Measurements from ENCODE around the gene TTC22.

TTC22 gene

GRCh38 chr1:54800899-54801759 lies at the start of gene TTC22:
TTC22 (minus strand) TSS chr1:54801323; CDS start chr1:54801163, 160 bp downstream.
- DNase-seq (ENCODE audit: low read depth), result no peak

DNA sequence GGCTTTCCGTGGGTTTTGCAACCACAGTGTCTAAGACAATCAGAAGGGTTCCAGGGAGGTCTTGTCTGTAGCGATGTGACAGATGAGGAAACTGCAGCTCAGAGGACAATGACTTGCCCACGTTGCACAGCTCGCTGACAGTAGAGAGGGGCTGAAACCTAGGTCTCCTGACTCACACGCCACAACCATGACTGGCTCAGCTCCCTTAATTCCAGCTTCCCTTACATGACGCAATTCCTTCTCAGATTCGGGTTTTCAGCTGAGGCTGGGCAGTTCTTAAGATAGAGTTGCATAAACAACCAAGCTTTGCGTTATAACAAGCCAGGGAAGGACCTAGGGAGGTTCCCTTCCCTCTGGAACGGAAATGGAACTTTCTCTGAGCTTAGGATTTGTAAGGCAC lies 49.6 kb upstream of the TTC22 start:
- DNase-seq (ENCODE audit: low read depth), result peak; percentile 96

DNA sequence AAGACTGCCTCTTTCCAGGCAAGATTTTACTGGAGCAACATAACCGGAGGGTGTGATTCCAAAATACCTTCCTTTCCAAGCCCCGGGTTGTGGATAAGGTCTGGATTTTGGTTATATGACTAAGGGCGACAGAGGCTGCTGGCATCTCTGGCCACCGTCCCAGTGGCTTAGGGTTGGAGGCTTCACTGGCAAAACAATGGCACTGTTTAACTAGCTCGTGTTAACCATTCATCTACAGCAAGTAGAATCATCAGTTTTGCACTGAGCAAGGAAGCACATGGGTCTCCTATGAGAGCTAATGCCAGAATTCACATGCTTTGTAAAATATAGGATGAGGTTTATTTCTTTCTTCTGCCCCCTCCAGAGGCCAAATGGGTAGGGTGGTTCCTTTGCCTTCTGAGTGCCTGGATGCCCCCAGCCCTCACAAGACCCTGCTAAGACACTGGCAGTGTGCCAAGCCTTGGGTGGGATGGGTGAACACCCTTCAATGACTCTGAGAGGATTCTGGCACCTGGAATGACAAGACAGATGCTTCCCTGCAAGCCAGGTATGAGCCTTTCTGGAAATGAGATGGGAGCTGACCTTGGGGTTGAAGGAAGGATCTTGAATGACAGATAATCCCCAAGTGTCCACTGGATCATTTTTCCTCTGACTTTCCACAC lies 49.1 kb upstream of the TTC22 start:
- DNase-seq (ENCODE audit: low read depth), result no peak

DNA sequence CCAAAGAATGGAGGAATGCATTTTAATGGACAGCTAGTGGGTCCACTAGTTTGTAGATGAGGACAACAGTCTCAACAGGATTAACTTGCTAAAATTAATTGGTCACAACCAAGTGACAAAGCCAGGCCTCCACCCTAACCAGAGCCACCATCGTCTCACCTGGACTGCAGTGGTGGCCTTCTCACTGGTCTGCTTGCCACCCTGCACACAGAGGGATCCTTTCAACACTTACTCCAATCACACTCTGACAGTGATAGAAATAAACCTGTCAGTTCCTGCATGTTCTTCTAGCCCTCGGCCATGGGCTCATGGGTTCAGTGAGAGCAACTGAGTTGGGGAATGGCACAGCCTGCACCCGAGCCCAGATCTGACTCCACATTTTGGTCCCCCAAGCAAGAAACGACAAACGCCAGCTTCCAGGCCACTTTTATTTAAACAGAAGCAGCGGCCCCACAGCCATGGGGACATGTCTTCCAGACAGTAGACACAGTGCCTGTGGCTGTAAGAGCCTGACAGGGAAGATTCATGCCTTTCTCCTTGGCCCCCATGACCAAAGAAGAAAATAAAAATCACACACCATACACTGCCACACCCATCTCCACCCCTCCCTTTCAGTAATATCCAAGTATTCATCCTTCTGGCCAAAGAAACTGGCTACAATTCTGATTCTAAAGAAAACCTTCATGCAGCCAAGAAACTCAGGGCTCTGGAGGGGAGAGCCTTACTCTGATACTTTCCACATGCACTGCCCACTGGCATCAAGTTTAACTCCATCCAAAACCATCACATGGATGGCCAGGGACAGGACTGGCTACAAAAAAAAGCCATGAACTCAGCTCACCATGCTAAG lies 48.3 kb upstream of the TTC22 start:
- DNase-seq (ENCODE audit: low read depth), result peak; percentile 37

DNA sequence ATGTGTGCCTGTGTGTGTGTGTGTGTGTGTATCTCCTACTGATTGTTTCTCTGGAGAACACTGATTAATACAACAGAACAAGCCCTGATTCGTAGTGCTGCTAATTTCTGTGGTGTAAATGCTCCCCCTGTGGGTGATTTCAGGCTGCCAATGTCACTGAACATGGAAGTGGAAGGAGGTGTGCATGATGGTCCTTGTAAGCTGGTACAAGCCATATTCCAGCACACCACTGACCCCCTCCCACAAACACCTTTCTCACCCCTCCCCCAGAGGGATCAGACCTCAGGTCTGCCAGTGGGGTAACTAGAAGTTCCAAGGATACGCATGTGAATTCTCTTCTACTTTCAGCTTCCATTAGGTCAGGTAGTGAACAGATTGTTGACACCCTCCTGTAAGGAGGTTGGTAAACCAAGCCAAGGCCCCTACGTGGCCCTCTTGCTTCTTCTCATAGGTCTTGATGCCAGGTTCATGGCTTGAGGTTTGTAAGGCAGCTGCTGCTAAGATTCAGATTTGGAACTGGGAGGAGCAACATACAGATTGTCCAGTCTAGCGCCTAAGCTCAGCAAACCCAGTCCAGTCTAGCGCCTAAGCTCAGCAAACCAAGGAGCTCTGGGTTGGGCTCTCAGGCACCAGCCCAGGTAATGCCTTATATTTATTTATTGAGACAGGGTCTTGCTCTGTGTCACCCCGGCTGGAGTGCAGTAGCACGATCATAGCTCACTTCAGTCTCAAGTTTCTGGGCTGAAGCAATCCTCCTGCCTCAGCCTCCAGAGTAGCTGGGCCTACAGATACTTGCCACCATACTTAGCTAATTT lies 47.2 kb upstream of the TTC22 start:
- DNase-seq (ENCODE audit: low read depth), result no peak

DNA sequence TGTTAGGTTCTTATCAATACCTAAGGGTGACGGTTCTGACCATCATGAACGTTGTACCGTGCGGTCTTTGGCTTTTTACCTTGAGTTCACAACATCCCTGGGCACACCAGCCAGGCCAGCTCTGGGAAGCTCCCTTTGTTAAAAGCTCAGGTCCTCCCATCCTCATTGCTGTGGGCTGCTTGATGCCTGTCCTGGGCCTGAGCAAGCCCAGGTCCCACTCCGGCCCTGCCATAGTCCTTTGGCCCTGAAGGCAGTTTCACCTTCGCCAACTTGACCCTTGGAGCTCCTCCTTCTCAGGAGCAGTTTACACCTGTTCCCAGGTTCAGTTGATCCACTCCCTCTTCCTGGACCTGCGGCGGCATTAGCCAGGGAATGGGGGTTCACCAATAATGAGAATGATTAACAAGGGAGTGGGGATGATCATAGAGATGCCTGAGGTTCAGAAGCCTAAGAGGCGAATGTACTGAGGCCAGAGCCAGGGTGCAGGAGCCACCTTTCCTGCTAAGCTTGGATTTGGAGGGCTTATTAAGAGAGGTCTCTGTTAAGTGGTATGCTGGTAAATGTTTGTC lies 45.7 kb upstream of the TTC22 start:
- no peak for DNase-seq (ENCODE audit: low read depth)

DNA sequence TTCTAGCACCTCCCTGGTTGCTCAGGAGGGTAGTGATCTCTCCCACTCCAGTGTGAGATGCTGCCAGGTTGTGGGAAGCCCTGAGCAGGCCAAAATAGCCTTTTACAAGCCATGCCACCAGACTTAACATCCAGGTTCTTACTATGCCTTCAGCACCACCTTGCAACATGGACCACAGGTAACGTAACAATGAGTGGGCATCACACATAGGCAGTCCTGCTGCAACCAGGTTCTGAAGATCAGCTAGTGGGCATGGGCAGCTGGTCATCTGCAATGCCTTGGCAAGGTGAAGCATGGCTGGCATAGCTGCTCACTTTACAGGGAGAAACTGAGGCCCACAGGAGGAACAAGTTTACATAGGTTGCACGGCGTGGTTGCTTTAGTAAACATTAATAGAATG lies 45.2 kb upstream of the TTC22 start:
- no peak for DNase-seq (ENCODE audit: low read depth)

- no peak for DNase-seq (ENCODE audit: low read depth)
Observed at GRCh38 chr1:54845772-54846171, 44.6 kb upstream of the TTC22 start.

DNA sequence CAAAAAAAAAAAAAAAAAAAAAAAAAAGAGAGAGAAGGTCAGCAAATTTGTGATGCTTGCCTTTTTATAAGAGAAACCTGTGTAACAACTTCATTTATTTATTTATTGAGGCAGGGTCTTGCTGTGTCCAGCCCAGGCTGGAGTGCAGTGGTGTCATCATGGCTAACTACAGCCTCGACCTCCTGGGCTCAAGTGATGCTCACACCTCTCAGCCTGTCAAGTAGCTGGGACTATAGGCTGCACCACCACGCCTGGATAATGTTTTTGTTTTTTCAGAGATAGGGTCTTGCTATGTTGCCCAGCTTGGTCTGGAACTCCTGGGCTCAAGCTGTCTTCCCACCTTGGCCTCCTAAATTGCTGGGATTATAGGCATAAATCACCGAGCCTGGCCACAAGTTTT lies 43.4 kb upstream of the TTC22 start:
- DNase-seq (ENCODE audit: low read depth), result no peak

- no peak for DNase-seq (ENCODE audit: low read depth)
Observed at GRCh38 chr1:54843449-54843848, 42.3 kb upstream of the TTC22 start.

DNA sequence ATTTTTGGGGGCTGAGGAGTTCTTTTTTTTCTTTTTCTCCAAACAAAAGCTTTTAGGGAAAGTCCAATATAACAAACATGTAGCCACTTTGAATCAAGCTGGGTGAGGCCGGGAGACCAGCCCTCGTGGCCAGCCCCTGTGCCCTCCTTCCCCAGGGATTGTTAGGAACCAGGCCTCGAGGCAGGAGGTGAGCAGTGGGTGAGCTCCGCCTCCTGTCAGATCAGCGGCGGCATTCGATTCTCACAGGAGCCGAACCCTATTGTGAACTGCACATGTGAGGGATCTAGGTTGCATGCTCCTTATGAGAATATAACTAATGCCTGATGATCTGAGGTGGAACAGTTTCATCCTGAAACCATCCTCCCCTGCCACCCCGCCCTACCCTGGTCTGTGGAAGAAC lies 41.8 kb upstream of the TTC22 start:
- no peak for DNase-seq (ENCODE audit: low read depth)

DNA sequence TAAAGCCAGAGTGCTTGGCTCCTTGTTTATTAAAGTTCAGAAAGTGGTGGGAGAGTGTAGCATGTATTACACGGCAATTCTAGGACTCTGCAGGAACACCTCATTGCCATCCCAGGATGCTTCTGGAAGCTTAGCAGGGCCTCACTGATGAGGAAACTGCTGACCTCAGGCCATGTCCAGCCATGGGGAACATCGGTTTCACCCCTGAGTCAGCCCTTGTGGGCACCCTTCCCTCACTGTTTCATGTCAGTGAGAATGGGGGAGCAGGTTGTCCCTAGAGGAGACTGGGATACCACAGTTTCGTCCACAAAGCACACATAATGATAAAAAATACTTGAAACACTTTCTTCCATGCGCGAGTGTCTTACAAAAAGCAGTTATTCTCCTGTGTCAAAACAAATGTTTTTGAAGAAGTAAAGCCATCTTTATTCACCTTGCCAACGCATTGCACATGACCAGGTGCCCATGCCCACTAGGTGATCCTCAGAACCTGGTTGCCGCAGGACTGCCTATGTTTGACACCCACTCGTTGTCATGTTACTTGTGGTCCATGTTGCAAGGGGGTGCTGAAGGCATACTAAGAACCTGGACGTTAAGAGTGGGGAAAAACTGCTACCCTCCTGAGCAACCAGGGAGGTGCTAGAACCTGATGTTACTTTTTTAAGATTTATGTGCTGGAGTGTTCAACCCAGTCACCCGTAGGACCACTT lies 41.2 kb upstream of the TTC22 start:
- no peak for DNase-seq (ENCODE audit: low read depth)

GRCh38 chr1:54839824-54840223 lies 38.7 kb upstream of the TTC22 start:
- DNase-seq (ENCODE audit: low read depth), result no peak

GRCh38 chr1:54838565-54839180 lies 37.5 kb upstream of the TTC22 start:
- no peak for DNase-seq (ENCODE audit: low read depth)

GRCh38 chr1:54837002-54837853 lies 36.1 kb upstream of the TTC22 start:
- DNase-seq (ENCODE audit: low read depth), result no peak

GRCh38 chr1:54836594-54836993 lies 35.5 kb upstream of the TTC22 start:
- no peak for DNase-seq (ENCODE audit: low read depth)

DNA sequence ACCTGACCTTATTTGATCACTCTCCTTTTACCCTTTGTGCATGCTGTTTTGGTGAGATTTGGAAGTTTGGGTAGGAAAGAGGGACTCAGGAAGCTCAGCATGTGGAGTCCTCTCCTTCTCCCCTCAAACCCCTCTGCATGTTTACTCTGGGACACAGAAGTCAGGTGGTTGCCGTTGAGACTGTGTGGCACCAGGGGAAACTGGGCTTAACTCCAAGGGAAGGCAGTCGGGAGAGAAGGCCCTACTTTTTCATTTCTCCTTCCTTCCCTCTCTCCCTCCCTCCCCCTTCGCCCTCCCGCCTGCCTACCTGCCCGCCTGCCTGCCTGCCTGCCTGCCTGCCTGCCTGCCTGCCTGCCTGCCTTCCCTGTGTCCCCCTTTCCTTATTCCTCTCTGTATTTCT lies 34.8 kb upstream of the TTC22 start:
- no peak for DNase-seq (ENCODE audit: low read depth)

- no peak for DNase-seq (ENCODE audit: low read depth)
Observed at GRCh38 chr1:54835131-54835898, 34.2 kb upstream of the TTC22 start.

All from fibroblast of the conjunctiva (primary cell).